ENCODE data around the gene EXOC4. TPM values are rescaled to one million over a fixed set of nuclear protein-coding genes. Genes with fewer than 3 reads are reported as not detected.

The EXOC4 gene
- total and polyA plus RNA-seq, 7 donors: 7.6 to 63.0 (median 29.1) TPM

- no peaks in the 10 kb centered on the region for H3K4me1 ChIP-seq
- no peak for TF ChIP-seq CTCF (IDR thresholded peaks at IDR 0.05)
- WGBS, 3 donors: 93 to 99% (median 96%) methylated on average over 3 of the region's 3 CpGs
- ATAC-seq: no peak
- no peaks in the 10 kb centered on the region for H3K9me3 ChIP-seq
- H3K27ac ChIP-seq: no peak overlapping the region
- no peaks in the 10 kb centered on the region for H3K36me3 ChIP-seq (ENCODE audit: insufficient read depth in 1 of 2, low read depth in 1 of 2)
- intact Hi-C loops (cut with DNase I): no loop called here
- H3K4me3 ChIP-seq: no peak overlapping the region
- H3K27me3 ChIP-seq (ENCODE audit: insufficient read depth in 3 of 3, low read length in 2 of 3): no peaks in the 10 kb centered on the region
- no peak for DNase-seq
Observed at GRCh38 chr7:133442818-133443217, 189.9 kb downstream of the EXOC4 start.

- DNase-seq (no peak), ATAC-seq (no peak)
- H3K9me3 ChIP-seq: no peaks in the 10 kb centered on the region
- H3K27ac ChIP-seq: no peak overlapping the region
- H3K4me3 ChIP-seq: no peak overlapping the region
- WGBS, 3 donors: 85 to 96% (median 87%) methylated on average over 6 of the region's 6 CpGs
- no peaks in the 10 kb centered on the region for H3K36me3 ChIP-seq (ENCODE audit: insufficient read depth in 1 of 2, low read depth in 1 of 2)
- no peaks in the 10 kb centered on the region for H3K27me3 ChIP-seq (ENCODE audit: insufficient read depth in 3 of 3, low read length in 2 of 3)
- H3K4me1 ChIP-seq: no peaks in the 10 kb centered on the region
- intact Hi-C loops (cut with DNase I): no loop called here
- no peak for TF ChIP-seq CTCF (IDR thresholded peaks at IDR 0.05)
Observed at GRCh38 chr7:133445617-133446016, 192.7 kb downstream of the EXOC4 start.

GRCh38 chr7:133448012-133448411, 195.1 kb downstream of the EXOC4 start:
- TF ChIP-seq CTCF (IDR thresholded peaks at IDR 0.05): no peak
- DNase-seq (no peak), ATAC-seq (no peak)
- intact Hi-C loops (cut with DNase I): no loop called here
- WGBS, 3 donors: 98 to 100% (median 100%) methylated on average over 1 of the region's 1 CpG
- Histone ChIP-seq H3K27ac (no peak overlapping the region), H3K4me1 (no peaks in the 10 kb centered on the region), H3K9me3 (no peaks in the 10 kb centered on the region), H3K27me3 (ENCODE audit: insufficient read depth in 3 of 3, low read length in 2 of 3) (no peaks in the 10 kb centered on the region), H3K4me3 (no peak overlapping the region), H3K36me3 (ENCODE audit: insufficient read depth in 1 of 2, low read depth in 1 of 2) (no peaks in the 10 kb centered on the region)

- Histone ChIP-seq H3K27me3 (ENCODE audit: insufficient read depth in 3 of 3, low read length in 2 of 3) (no peaks in the 10 kb centered on the region), H3K36me3 (ENCODE audit: insufficient read depth in 1 of 2, low read depth in 1 of 2) (no peaks in the 10 kb centered on the region), H3K4me1 (no peaks in the 10 kb centered on the region), H3K9me3 (no peaks in the 10 kb centered on the region), H3K4me3 (no peak overlapping the region), H3K27ac (no peak overlapping the region)
- intact Hi-C loops (cut with DNase I): no loop called here
- DNase-seq: no peak
- WGBS, 3 donors: 94 to 98% (median 98%) methylated on average over 2 of the region's 2 CpGs
- TF ChIP-seq CTCF (IDR thresholded peaks at IDR 0.05): no peak
- no peak for ATAC-seq
Observed at GRCh38 chr7:133452577-133452976, 199.7 kb downstream of the EXOC4 start.

GRCh38 chr7:133458688-133459087, 205.8 kb downstream of the EXOC4 start:
- no peaks in the 10 kb centered on the region for H3K36me3 ChIP-seq (ENCODE audit: insufficient read depth in 1 of 2, low read depth in 1 of 2)
- WGBS, 3 donors: 92 to 100% (median 96%) methylated on average over 2 of the region's 2 CpGs
- TF ChIP-seq CTCF (IDR thresholded peaks at IDR 0.05): no peak

More at GRCh38 chr7:133458688-133459087, 205.8 kb downstream of the EXOC4 start:
- Histone ChIP-seq H3K4me1 (no peaks in the 10 kb centered on the region), H3K4me3 (no peak overlapping the region), H3K27ac (no peak overlapping the region), H3K27me3 (ENCODE audit: insufficient read depth in 3 of 3, low read length in 2 of 3) (no peaks in the 10 kb centered on the region), H3K9me3 (no peaks in the 10 kb centered on the region)
- no peak for DNase-seq
- ATAC-seq: no peak
- intact Hi-C loops (cut with DNase I): no loop called here
